ENCODE measurements around the gene NPM1.

GRCh38 chr5:171340042-171340441 lies 47.6 kb upstream of the NPM1 start:
- TF ChIP-seq JUND (IDR thresholded peaks at IDR 0.05) (no peak), CTCF (IDR thresholded peaks at IDR 0.05; ENCODE audit: low read depth, low read length, missing input control) (no peak), REST (IDR thresholded peaks at IDR 0.05) (no peak), SP1 (IDR thresholded peaks at IDR 0.05) (no peak), RAD21 (IDR thresholded peaks at IDR 0.05) (no peak), TAF1 (conservative IDR thresholded peaks at IDR 0.05) (no peak), MAX (IDR thresholded peaks at IDR 0.05) (no peak), HNF4G (IDR thresholded peaks at IDR 0.05) (no peak), EGR1 (IDR thresholded peaks at IDR 0.05; ENCODE audit: low read depth in 2 of 2) (no peak), GABPA (IDR thresholded peaks at IDR 0.05 in 1 of 2, conservative IDR thresholded peaks at IDR 0.05 in 1 of 2) (no peak)

Measured in liver (tissue), 3 donors.